Ovary (tissue), 9 donors: ENCODE measurements around the gene SLC29A4. TPM values are rescaled to one million over a fixed set of nuclear protein-coding genes. Genes with fewer than 3 reads are reported as not detected.

Experiments
- DNase-seq, 5 donors: peaks; one replicate each; pipeline ENCODE4 v3.0.0-alpha.2; 2019 to 2020
- H3K27ac ChIP-seq, 2 donors: fragments of 200-600 bp; one replicate each; pipeline versions ENCODE4 v1.5.1 to v1.8.0; 2019 to 2022
- H3K27me3 ChIP-seq: fragments of 200-600 bp; one replicate; pipeline ENCODE4 v1.8.0; 2022
- H3K36me3 ChIP-seq: fragments of 200-600 bp; sonication (generic); one replicate; pipeline ENCODE4 v1.5.1; 2019
- H3K4me1 ChIP-seq: one replicate; pipeline ENCODE4 v1.8.1; 2013; ENCODE audit warnings: mild to moderate bottlenecking, moderate library complexity; ENCODE audit not compliant: insufficient read depth
- H3K4me3 ChIP-seq: fragments of 200-600 bp; sonication (generic); one replicate; pipeline ENCODE4 v1.5.1; 2017
- H3K9me3 ChIP-seq, 2 donors: fragments of 200-600 bp in 1 of 2; sonication (generic) in 1 of 2; one replicate each; pipeline versions ENCODE4 v1.5.1 to v1.8.1; 2013 to 2019; ENCODE audit warnings: mild to moderate bottlenecking in 1 of 2, moderate library complexity in 1 of 2
- CTCF ChIP-seq, 3 donors: fragments of 450-650 bp in 2 of 3; fragments of 200-600 bp in 1 of 3; IDR thresholded peaks; one replicate each; pipeline versions ENCODE4 v1.5.1 to v1.8.0; 2016 to 2022; ENCODE audit warnings: antibody characterized with exemption in 3 of 3, mild to moderate bottlenecking in 1 of 3
- EP300 ChIP-seq: sonication (generic); formaldehyde crosslinking; IDR thresholded peaks from one replicate; pipeline ENCODE4 v1.6.1; 2017; ENCODE audit warnings: antibody characterized with exemption
- POLR2A ChIP-seq: fragments of 450-650 bp; IDR thresholded peaks from one replicate; pipeline ENCODE4 v1.6.1; 2017; ENCODE audit warnings: antibody characterized with exemption, mild to moderate bottlenecking, moderate library complexity
- WGBS, 3 donors: extraction: QIAGEN DNeasy Blood & Tissue Kit in 1 of 3; methylation state at CpG; one replicate each; pipeline versions ENCODE4 v1.1.5 to v1.1.7; 2013 to 2017; 5-methylcytosine and 5-hydroxymethylcytosine counted together
- intact Hi-C, 4 donors: fragments of 100-400 bp; cut with DNase I; formaldehyde crosslinking; loops; one replicate each; pipeline versions ENCODE4 v1.11.0 to v1.15.1; 2022 to 2023
- polyA plus RNA-seq, 2 donors: library from polyadenylated mRNA; stranded (reverse); fragments of 200-250 nt in 1 of 2; fragments of 350-450 nt in 1 of 2; fragmentation: Illumina TruSeq in 1 of 2; extraction: RNeasy Lipid Tissue Mini Kit (QIAGEN cat#74804) in 1 of 2; gene quantifications; one replicate each; pipeline ENCODE4 v1.2.3, GENCODE V29; 2013 to 2014
- total RNA-seq, 7 donors: library from RNA; depleted of rRNA in 2 of 7; stranded (reverse); fragments of >200 nt in 2 of 7; fragmentation: NEBNext Ultra II Directional in 3 of 7; extraction: Animal tissue kit (Norgen Biotek cat#: 25700) in 3 of 7; gene quantifications; one replicate each; pipeline versions ENCODE4 v1.1.0 to v1.2.4, GENCODE V29; 2016 to 2023
- donor health status: DM: no; HTN: no; CAD: no; lungs with moderate emphysema.
- donor health status: DM: no; HTN: no; CAD: no.
- donor health status: Bipolar disorder and iron deficiency.
- donor health status: DM: yes; HTN: yes; CAD: no.
- donor health status: DM: no; HTN: no; CAD: no.
- donor health status: DM: yes; HTN: yes; CAD: no.

The SLC29A4 gene
- total and polyA plus RNA-seq, 9 donors, result 1.1 to 9.9 (median 2.2) TPM

- no peaks in the 10 kb centered on the region for H3K27me3 ChIP-seq
- DNase-seq, result no peak
- TF ChIP-seq EP300, result no peak
- TF ChIP-seq CTCF (IDR thresholded peaks at IDR 0.05), result no peak
- TF ChIP-seq POLR2A, result no peak
- no peaks in the 10 kb centered on the region for H3K4me1 ChIP-seq
- H3K4me3 ChIP-seq, result no peak overlapping the region
- peaks cover 0 to 6% of the 10 kb centered on the region in 2 donors for H3K9me3 ChIP-seq
- no peak overlapping the region for H3K27ac ChIP-seq
- intact Hi-C loops, result no loop called here
- no peaks in the 10 kb centered on the region for H3K36me3 ChIP-seq
- 97 to 100% (median 98%) methylated on average over 4 of the region's 4 CpGs for WGBS, 3 donors
These were observed 61.6 kb downstream of the SLC29A4 start for GRCh38 chr7:5344342-5344741.

GRCh38 chr7:5345171-5345570, 62.4 kb downstream of the SLC29A4 start:
- Histone ChIP-seq H3K4me1 (no peaks in the 10 kb centered on the region), H3K27me3 (no peaks in the 10 kb centered on the region), H3K4me3 (no peak overlapping the region), H3K9me3 (peaks cover 0 to 6% of the 10 kb centered on the region in 2 donors), H3K27ac (no peak overlapping the region), H3K36me3 (no peaks in the 10 kb centered on the region)
- intact Hi-C loops, result no loop called here
- TF ChIP-seq EP300 (no peak), POLR2A (no peak), CTCF (IDR thresholded peaks at IDR 0.05) (no peak)
- WGBS, 3 donors, result 95 to 97% (median 96%) methylated on average over 6 to 13 of the region's 13 CpGs
- no peak for DNase-seq

- Histone ChIP-seq H3K4me3 (no peak overlapping the region), H3K36me3 (no peaks in the 10 kb centered on the region), H3K27me3 (no peaks in the 10 kb centered on the region), H3K27ac (no peak overlapping the region), H3K4me1 (no peaks in the 10 kb centered on the region), H3K9me3 (peaks cover 0 to 6% of the 10 kb centered on the region in 2 donors)
- DNase-seq, result peak in 1 of 5 donors; percentile 18
- intact Hi-C loops, result no loop called here
- 93 to 96% (median 95%) methylated on average over 20 to 21 of the region's 21 CpGs for WGBS, 3 donors
- TF ChIP-seq POLR2A (no peak), EP300 (no peak), CTCF (IDR thresholded peaks at IDR 0.05) (no peak)
These were observed 62.9 kb downstream of the SLC29A4 start for GRCh38 chr7:5345671-5346070.

GRCh38 chr7:5348134-5349004, 65.6 kb downstream of the SLC29A4 start:
- 80 to 87% (median 86%) methylated on average over 21 of the region's 21 CpGs for WGBS, 3 donors
- H3K4me1 ChIP-seq, result no peaks in the 10 kb centered on the region
- no peak overlapping the region for H3K4me3 ChIP-seq
- H3K9me3 ChIP-seq, result no peaks in the 10 kb centered on the region
- H3K27me3 ChIP-seq, result no peaks in the 10 kb centered on the region
- intact Hi-C loops, result no loop called here
- DNase-seq, result no peak
- H3K27ac ChIP-seq, result no peak overlapping the region
- no peak for TF ChIP-seq CTCF (IDR thresholded peaks at IDR 0.05)
- TF ChIP-seq POLR2A, result no peak
- H3K36me3 ChIP-seq, result no peaks in the 10 kb centered on the region
